Parathyroid adenoma (tissue), 2 donors: ENCODE measurements around the gene UBE2I.

Experiments
- H2AFZ ChIP-seq: fragments of 300-600 bp; sonication (generic); one replicate; pipeline ENCODE4 v1.7.0; 2017; ENCODE audit warnings: antibody characterized with exemption, mild to moderate bottlenecking
- H3K27ac ChIP-seq: fragments of 300-600 bp; sonication (generic); one replicate; pipeline ENCODE4 v1.7.0; 2017
- H3K27me3 ChIP-seq: fragments of 300-600 bp; sonication (generic); one replicate; pipeline ENCODE4 v1.7.0; 2017; ENCODE audit warnings: low read length; ENCODE audit not compliant: control insufficient read depth, insufficient read depth
- H3K36me3 ChIP-seq: fragments of 300-600 bp; sonication (generic); one replicate; pipeline ENCODE4 v1.7.0; 2017; ENCODE audit warnings: low read length; ENCODE audit not compliant: control insufficient read depth, insufficient read depth
- H3K4me1 ChIP-seq: fragments of 300-600 bp; sonication (generic); one replicate; pipeline ENCODE4 v1.7.0; 2017; ENCODE audit warnings: control low read depth
- H3K4me2 ChIP-seq: fragments of 300-600 bp; sonication (generic); one replicate; pipeline ENCODE4 v1.7.0; 2017; ENCODE audit warnings: low read length
- H3K4me3 ChIP-seq: fragments of 300-600 bp; sonication (generic); one replicate; pipeline ENCODE4 v1.7.0; 2017; ENCODE audit warnings: low read depth, low read length
- H3K79me2 ChIP-seq: fragments of 300-600 bp; sonication (generic); one replicate; pipeline ENCODE4 v1.7.0; 2017; ENCODE audit warnings: control low read depth
- H3K9ac ChIP-seq: fragments of 300-600 bp; sonication (generic); one replicate; pipeline ENCODE4 v1.7.0; 2017; ENCODE audit warnings: mild to moderate bottlenecking
- H3K9me3 ChIP-seq: fragments of 300-600 bp; sonication (generic); one replicate; pipeline ENCODE4 v1.7.0; 2017; ENCODE audit warnings: low read length; ENCODE audit not compliant: control insufficient read depth
- TF ChIP-seq, protein P1 (sequence below): fragments of 300-600 bp; sonication (generic); IDR thresholded peaks from one replicate; pipeline ENCODE4 v1.7.0; 2017; ENCODE audit warnings: antibody characterized with exemption, mild to moderate bottlenecking
- donor health status: primary hyperparathyroidism.

UBE2I gene

GRCh38 chr16:1279081-1279944, 30.1 kb upstream of the UBE2I start:
- H3K27ac ChIP-seq, result no peak overlapping the region
- TF ChIP-seq, protein P1, sequence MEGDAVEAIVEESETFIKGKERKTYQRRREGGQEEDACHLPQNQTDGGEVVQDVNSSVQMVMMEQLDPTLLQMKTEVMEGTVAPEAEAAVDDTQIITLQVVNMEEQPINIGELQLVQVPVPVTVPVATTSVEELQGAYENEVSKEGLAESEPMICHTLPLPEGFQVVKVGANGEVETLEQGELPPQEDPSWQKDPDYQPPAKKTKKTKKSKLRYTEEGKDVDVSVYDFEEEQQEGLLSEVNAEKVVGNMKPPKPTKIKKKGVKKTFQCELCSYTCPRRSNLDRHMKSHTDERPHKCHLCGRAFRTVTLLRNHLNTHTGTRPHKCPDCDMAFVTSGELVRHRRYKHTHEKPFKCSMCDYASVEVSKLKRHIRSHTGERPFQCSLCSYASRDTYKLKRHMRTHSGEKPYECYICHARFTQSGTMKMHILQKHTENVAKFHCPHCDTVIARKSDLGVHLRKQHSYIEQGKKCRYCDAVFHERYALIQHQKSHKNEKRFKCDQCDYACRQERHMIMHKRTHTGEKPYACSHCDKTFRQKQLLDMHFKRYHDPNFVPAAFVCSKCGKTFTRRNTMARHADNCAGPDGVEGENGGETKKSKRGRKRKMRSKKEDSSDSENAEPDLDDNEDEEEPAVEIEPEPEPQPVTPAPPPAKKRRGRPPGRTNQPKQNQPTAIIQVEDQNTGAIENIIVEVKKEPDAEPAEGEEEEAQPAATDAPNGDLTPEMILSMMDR, result no peak
- H3K79me2 ChIP-seq, result no peaks in the 10 kb centered on the region
- no peak overlapping the region for H3K4me2 ChIP-seq
- H2AFZ ChIP-seq, result no peak overlapping the region
- no peaks in the 10 kb centered on the region for H3K9me3 ChIP-seq
- H3K4me3 ChIP-seq, result no peak overlapping the region
- H3K36me3 ChIP-seq, result no peaks in the 10 kb centered on the region
- H3K9ac ChIP-seq, result no peak overlapping the region
- H3K27me3 ChIP-seq, result no peaks in the 10 kb centered on the region
- no peaks in the 10 kb centered on the region for H3K4me1 ChIP-seq

GRCh38 chr16:1279945-1280589, 29.4 kb upstream of the UBE2I start:
- H3K27me3 ChIP-seq, result no peaks in the 10 kb centered on the region
- no peaks in the 10 kb centered on the region for H3K9me3 ChIP-seq
- no peak overlapping the region for H3K9ac ChIP-seq
- H2AFZ ChIP-seq, result no peak overlapping the region
- H3K79me2 ChIP-seq, result no peaks in the 10 kb centered on the region
- H3K36me3 ChIP-seq, result no peaks in the 10 kb centered on the region
- no peaks in the 10 kb centered on the region for H3K4me1 ChIP-seq
- H3K4me3 ChIP-seq, result no peak overlapping the region
- H3K4me2 ChIP-seq, result no peak overlapping the region
- TF ChIP-seq, protein P1, result no peak
- H3K27ac ChIP-seq, result no peak overlapping the region

- no peaks in the 10 kb centered on the region for H3K79me2 ChIP-seq
These were observed 28.7 kb upstream of the UBE2I start for GRCh38 chr16:1280783-1281182.

DNA sequence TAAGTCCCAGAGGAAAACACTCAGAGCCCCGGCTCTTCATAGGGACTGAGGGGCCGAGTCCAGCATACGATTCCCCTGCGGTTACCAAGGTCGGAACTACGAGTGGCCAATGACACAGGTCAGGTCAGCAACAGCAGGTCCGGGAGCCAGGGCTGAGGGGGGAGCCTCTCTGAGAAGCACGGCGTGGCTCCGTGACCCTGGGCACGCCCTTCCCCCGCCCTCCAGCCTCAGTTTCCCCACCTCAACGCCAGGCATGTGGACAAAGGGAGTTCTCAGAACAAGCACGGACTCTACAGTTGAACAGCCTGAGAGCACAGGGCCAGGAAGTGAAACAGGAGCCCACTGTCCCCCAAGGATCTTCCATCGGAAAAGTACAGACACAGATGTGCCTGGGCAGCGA, 27.9 kb upstream of the UBE2I start:
- Histone ChIP-seq H3K9me3 (no peaks in the 10 kb centered on the region), H3K27ac (no peak overlapping the region), H3K36me3 (no peaks in the 10 kb centered on the region), H3K9ac (no peak overlapping the region), H3K4me1 (no peaks in the 10 kb centered on the region), H3K27me3 (no peaks in the 10 kb centered on the region), H3K4me3 (no peak overlapping the region), H3K4me2 (no peak overlapping the region), H2AFZ (no peak overlapping the region), H3K79me2 (no peaks in the 10 kb centered on the region)
- TF ChIP-seq, protein P1, result no peak

More at GRCh38 chr16:1280783-1281182, 28.7 kb upstream of the UBE2I start:
- Histone ChIP-seq H3K36me3 (no peaks in the 10 kb centered on the region), H2AFZ (no peak overlapping the region), H3K27me3 (no peaks in the 10 kb centered on the region), H3K4me3 (no peak overlapping the region), H3K9ac (no peak overlapping the region), H3K9me3 (no peaks in the 10 kb centered on the region), H3K4me1 (no peaks in the 10 kb centered on the region), H3K27ac (no peak overlapping the region), H3K4me2 (no peak overlapping the region)
- TF ChIP-seq, protein P1, result no peak
